NCI-H2196 treated with DMSO at 0.1 percent for 48 hours (cell line): ENCODE measurements around the gene SELENOV.
A peak's percentile ranks its signal among the peaks of the same experiment; 100 is the strongest.

ENCODE experiments used
- DNase-seq: peaks from one replicate; lab custom pipeline; 2025; ENCODE audit not compliant: unreplicated experiment; lab: John Stamatoyannopoulos, UW

Gene SELENOV

GRCh38 chr19:39518975-39519374 lies 4.0 kb downstream of the SELENOV start:
- no peak for DNase-seq

DNA sequence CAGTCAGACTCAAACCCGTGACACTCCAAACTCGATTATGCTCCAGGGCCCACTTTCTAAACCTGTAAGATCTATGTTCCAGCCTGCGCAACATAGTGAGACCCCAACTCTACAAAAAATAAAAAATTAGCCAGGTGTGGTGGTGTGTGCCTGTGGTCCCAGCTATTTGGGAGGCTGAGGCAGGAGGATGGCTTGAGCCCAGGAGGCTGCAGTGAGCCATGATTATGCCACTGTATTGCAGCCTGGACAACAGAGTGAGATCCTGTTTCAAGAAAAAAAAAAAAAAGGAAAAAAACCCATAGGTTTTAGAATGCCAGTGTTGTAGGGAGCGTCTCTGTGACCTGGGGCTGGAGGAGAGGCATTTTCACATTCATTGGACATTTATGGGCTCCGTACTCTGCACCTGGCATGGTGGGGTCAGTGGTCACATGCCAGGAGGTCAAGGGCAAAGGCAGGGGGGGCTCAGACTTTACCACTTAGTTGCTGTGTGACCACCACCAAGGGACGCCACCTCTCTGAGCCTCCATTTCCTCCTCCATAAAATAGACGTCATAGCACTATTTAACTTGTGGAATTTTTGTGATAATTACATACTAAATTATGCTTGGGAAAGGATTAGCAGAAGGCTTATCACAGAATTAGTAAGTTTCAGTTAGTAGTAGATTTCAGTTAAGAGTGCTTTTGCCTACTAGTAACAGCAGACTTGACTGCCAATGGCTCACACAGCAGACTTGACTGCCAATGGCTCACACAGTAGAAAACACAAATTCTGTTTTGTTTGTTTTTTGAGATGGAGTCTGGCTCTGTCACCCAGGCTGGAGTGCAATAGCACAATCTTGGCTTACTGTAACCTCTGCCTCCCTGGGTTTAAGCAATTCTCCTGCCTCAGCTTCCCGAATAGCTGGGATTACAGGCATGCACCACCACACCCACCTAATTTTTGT lies 5.9 kb downstream of the SELENOV start:
- DNase-seq = no peak

- DNase-seq = no peak
Measured at GRCh38 chr19:39524495-39524894, 9.6 kb downstream of the SELENOV start.

GRCh38 chr19:39525205-39525604 lies 10.3 kb downstream of the SELENOV start:
- no peak for DNase-seq

- no peak for DNase-seq
Measured at GRCh38 chr19:39531834-39532232, 16.9 kb downstream of the SELENOV start.

DNA sequence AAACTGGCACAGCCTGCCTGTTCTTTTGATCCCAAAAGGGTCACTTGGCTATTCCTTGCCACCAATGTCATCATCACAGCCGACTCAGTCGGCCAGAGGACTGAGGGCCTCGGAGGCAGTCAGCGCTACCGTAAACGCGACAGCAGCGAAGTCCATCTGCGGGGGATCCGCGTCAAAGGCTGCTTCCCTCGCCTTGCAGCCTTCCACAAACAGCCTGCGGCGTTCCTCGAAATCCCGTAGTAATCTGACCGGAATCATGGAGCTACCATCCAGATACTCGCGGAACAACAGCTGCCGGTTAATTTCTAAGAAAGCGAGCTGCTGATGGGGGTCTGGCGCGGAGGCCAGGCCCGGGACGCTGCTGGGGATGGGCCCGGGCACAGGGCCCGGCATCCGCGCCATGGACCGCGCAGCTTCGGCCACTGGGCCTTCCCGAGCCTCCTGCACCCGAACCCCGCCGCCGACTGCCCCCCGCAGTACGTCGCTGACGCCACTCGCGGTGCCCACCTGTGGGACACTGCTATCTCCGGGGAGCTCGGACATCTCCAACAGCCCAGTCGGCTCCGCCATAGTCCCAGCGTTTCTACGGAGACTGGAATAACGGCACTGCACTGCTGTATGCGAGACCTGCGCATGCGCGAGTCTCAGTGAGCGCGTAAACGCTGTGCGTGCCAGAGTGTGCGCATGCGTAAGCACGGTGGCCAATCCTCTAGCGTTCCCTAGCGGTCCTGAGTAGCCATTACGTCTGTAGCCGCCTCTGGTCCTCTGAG lies 17.5 kb downstream of the SELENOV start, which contains the start of gene EID2B:
EID2B (minus strand) TSS at position 620 of the 770 bp plus-strand sequence; CDS start at position 570, 50 bp downstream.
- DNase-seq = peak; percentile 95

GRCh38 chr19:39533003-39533512 lies 18.1 kb downstream of the SELENOV start:
- no peak for DNase-seq

DNA sequence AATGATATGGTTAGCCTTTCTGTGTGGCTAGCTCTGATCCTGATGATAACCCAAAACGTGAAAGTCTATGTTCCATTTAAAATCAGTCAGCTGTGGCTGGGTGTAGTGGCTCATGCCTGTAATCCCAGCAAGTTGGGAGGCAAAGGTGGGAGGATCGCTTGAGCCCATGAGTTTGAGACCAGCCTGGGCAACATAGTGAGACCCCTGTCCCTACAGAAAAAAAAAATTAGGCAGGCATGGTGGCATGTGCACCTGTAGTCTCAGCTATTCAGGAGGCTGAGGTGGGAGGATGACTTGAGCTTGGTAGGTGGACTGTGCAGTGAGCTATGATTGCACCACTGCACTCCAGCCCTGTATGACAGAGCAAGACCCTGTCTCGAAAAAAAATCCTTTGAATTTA lies 18.9 kb downstream of the SELENOV start:
- no peak for DNase-seq

DNA sequence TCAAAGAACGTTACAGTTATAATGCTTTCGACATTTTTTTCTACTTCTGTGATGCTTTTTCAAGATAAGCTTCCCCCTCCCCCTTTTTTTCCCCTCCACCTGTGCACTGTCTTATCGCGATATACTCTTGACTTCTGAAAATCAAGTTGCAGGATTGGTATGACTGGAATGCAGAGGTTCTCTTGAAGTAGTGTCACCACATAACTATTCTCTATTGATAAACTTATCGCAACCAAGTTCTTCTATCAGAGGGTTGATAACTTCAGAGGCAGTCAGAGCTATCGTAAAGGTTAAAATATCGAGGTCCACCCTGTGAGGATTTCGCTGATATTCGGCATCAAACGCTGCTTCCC lies 24.2 kb downstream of the SELENOV start:
- DNase-seq = no peak

- DNase-seq = peak; percentile 94
Measured at GRCh38 chr19:39539518-39540332, 24.8 kb downstream of the SELENOV start, which contains the start of gene EID2. TSS of gene EID2 (minus strand) at chr19:39540161. CDS start at chr19:39540079, 82 bp downstream.

DNA sequence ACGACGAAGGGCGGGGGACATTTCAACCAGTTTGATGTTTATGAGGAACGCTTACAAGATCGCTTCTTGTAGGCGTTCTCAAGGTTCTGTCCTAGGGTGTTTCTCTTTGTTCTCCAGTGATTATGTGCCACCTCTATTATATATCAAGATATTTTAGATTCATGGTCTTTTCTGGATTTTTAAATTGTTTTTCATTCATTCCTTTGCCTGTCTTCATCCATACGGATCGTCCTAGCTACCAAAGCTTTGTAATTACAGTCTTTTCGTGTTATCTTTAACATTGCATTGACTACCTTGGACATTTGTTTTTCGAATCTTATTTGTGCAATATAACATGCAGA lies 25.4 kb downstream of the SELENOV start:
- no peak for DNase-seq

GRCh38 chr19:39542206-39542605 lies 27.3 kb downstream of the SELENOV start:
- DNase-seq = no peak

GRCh38 chr19:39543477-39543857 lies 28.5 kb downstream of the SELENOV start:
- DNase-seq = no peak

GRCh38 chr19:39544226-39544903 lies 29.4 kb downstream of the SELENOV start:
- DNase-seq = no peak

GRCh38 chr19:39544911-39545310 lies 30.0 kb downstream of the SELENOV start:
- DNase-seq = no peak

DNA sequence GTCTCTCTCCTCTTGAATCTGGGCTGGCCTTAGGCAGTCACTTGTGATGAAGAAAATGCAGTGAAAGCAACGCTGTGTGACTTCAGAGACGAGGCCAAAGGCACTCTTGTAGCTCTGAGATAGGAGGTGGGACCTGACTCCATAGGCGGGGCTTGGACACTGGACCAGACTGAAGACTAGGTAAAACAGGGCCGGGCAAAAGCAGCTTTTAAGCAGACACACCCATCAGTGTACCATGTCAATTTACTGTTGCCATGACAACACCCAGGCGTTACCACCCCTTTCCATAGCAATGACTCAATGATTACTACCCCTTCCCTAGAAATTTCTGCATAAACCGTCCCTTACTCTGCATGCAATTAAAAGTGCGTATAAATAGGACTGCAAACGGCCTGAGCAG lies 31.7 kb downstream of the SELENOV start:
- no peak for DNase-seq

- DNase-seq = no peak
Measured at GRCh38 chr19:39550197-39550596, 35.3 kb downstream of the SELENOV start.

GRCh38 chr19:39553082-39553652 lies 38.2 kb downstream of the SELENOV start:
- DNase-seq = no peak

DNA sequence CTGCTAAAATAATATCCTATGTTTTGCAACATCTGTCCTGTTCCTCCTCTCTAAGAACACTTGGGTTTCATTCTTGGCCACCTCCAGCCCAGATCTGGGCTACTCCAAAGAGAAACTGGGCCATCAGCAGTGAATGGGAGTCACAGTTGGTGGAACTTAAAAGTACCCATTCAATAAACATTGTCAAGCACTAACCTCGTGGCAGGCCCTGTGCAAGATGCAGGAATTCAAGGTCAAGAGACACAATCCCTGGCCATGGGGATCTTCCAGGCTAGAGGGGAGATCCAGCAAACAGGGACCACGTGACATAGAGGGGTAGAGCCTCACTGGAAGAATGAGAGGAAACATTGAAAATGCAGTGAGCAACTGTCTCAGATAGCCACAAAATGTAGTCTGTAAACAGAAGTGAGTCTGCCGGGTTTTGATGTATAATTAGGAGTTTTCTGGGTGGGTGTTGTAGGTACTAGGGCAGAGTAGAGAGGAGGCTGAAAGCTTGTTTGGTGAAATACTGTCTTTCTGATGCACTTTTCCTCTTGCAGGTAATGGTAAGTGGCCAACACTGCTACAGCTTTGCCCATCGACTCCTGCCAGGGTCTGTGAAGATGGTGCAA lies 39.9 kb downstream of the SELENOV start:
- DNase-seq = no peak

GRCh38 chr19:39555883-39556282 lies 40.9 kb downstream of the SELENOV start:
- DNase-seq = no peak
